Measurements from ENCODE around the gene CSKMT.

- TF ChIP-seq CTCF (IDR thresholded peaks at IDR 0.05) (no peak), POLR2A (IDR thresholded peaks at IDR 0.05) (no peak), POLR2AphosphoS5 (IDR thresholded peaks at IDR 0.05) (no peak), EP300 (IDR thresholded peaks at IDR 0.05) (no peak)
Observed at GRCh38 chr11:62716206-62716605, 51.1 kb downstream of the CSKMT start.
